GM12878 (cell line): ENCODE results near the gene TRPC5OS. TPM values are rescaled to one million over a fixed set of nuclear protein-coding genes. Genes with fewer than 3 reads are reported as not detected.

ENCODE experiments used
- ATAC-seq: fragments of 200-7000 bp; cut with Tn5 transposase; 3 replicates; pipeline ENCODE4 v1.9.1; 2020; ENCODE audit warnings: mild to moderate bottlenecking, moderate library complexity
- BruUV-seq: library from RNA; stranded (reverse); fragments of 400-500 nt; replicated peaks from 2 replicates; lab custom pipeline; 2021; lab: Mats Ljungman, UMichigan
- CTCF ChIA-PET: fragments of 300-600 bp; sonication (Branson Sonifier 250); formaldehyde crosslinking; extraction: SDS; loops from one replicate; lab custom pipeline; 2021; ENCODE audit warnings: inconsistent platforms; lab: Yijun Ruan, JAX
- POLR2A ChIA-PET: fragments of 350-600 bp; formaldehyde crosslinking; extraction: SDS; loops from one replicate; lab custom pipeline; 2021; ENCODE audit warnings: inconsistent platforms; lab: Charles Lee
- RAD21 ChIA-PET: fragments of 300-600 bp; sonication (Branson Sonifier 250); formaldehyde crosslinking; loops from one replicate; lab custom pipeline; 2023; ENCODE audit warnings: antibody characterized with exemption; ENCODE audit not compliant: unreplicated experiment; lab: Charles Lee
- SMC1A ChIA-PET: fragments of 300-600 bp; sonication (Branson Sonifier 250); formaldehyde crosslinking; loops from one replicate; lab custom pipeline; 2023; ENCODE audit not compliant: unreplicated experiment, uncharacterized antibody; lab: Charles Lee
- DNase-seq: peaks from one replicate; pipeline ENCODE4 v3.0.0-alpha.2; 2011; ENCODE audit warnings: low read depth, low spot score
- FAIRE-seq: peaks from 3 replicates; lab custom pipeline; 2011; peaks lifted over from hg19 to GRCh38; lab: Jason Lieb, UNC
- H2AFZ ChIP-seq: 2 replicates; pipeline ENCODE4 v1.6.0; 2011; ENCODE audit warnings: low read depth, low read length, control low read depth; ENCODE audit not compliant: control insufficient read depth
- H3K27ac ChIP-seq: 2 replicates; pipeline ENCODE4 v1.5.1; 2011; ENCODE audit warnings: control low read depth; ENCODE audit not compliant: control insufficient read depth, insufficient read depth
- H3K27me3 ChIP-seq, 2 experiments: replicated peaks in 1 of 2; 2 replicates each; pipeline versions ENCODE4 v1.6.0 to v1.6.1; 2011; ENCODE audit warnings: low read length in 1 of 2; ENCODE audit not compliant: control insufficient read depth in 2 of 2, insufficient read depth in 2 of 2
- H3K36me3 ChIP-seq, 2 experiments: 2 replicates each; pipeline ENCODE4 v1.5.1; 2011; ENCODE audit warnings: low read length in 1 of 2; ENCODE audit not compliant: control insufficient read depth in 2 of 2, insufficient read depth in 2 of 2
- H3K4me1 ChIP-seq: 2 replicates; pipeline ENCODE4 v1.6.1; 2011; ENCODE audit warnings: mild to moderate bottlenecking, low read length, moderate library complexity, mixed read lengths; ENCODE audit not compliant: control insufficient read depth, insufficient read depth
- H3K4me2 ChIP-seq: 2 replicates; pipeline ENCODE4 v1.6.0; 2011; ENCODE audit warnings: control low read depth; ENCODE audit not compliant: control insufficient read depth, insufficient read depth
- H3K4me3 ChIP-seq: fragments of 200-600 bp; sonication (generic); 2 replicates; pipeline ENCODE4 v1.5.1; 2016
- H3K79me2 ChIP-seq: 2 replicates; pipeline ENCODE4 v1.6.0; 2011; ENCODE audit warnings: low read length; ENCODE audit not compliant: control insufficient read depth, insufficient read depth
- H3K9ac ChIP-seq: 2 replicates; pipeline ENCODE4 v1.8.0; 2011; ENCODE audit warnings: low read length, control low read depth, mixed read lengths; ENCODE audit not compliant: control insufficient read depth, insufficient read depth
- H3K9me3 ChIP-seq: replicated peaks from 3 replicates; pipeline ENCODE4 v1.5.1; 2011; ENCODE audit warnings: mild to moderate bottlenecking, low read length; ENCODE audit not compliant: control insufficient read depth, insufficient read depth
- H4K20me1 ChIP-seq: 2 replicates; pipeline ENCODE4 v1.6.0; 2011; ENCODE audit not compliant: control insufficient read depth, insufficient read depth
- ASH2L ChIP-seq: fragments of 300-600, 200-600 bp; sonication (generic); IDR thresholded peaks from 2 replicates; pipeline ENCODE4 v1.6.1; 2017; ENCODE audit warnings: low read depth, mild to moderate bottlenecking, borderline replicate concordance
- BCL11A ChIP-seq: IDR thresholded peaks from 2 replicates; pipeline ENCODE4 v1.6.1; 2011; ENCODE audit warnings: low read depth, low read length
- CEBPB ChIP-seq, 2 experiments: fragments of 150-350 bp in 1 of 2; IDR thresholded peaks; 2 replicates each; pipeline ENCODE4 v1.6.1; 2012 to 2014; ENCODE audit warnings: low read depth in 2 of 2, low read length in 2 of 2, borderline replicate concordance in 1 of 2, inconsistent platforms in 1 of 2
- NFYA ChIP-seq: IDR thresholded peaks from 2 replicates; pipeline ENCODE4 v1.6.1; 2011; ENCODE audit warnings: low read depth, mild to moderate bottlenecking, low read length, improper control_type of control experiment, borderline replicate concordance
- NR2F1 ChIP-seq: fragments of 450-650 bp; conservative IDR thresholded peaks from 2 replicates; pipeline ENCODE4 v1.6.1; 2017; ENCODE audit warnings: mild to moderate bottlenecking
- POLR2AphosphoS5 ChIP-seq: IDR thresholded peaks from 2 replicates; pipeline ENCODE4 v1.6.1; 2011; ENCODE audit warnings: mild to moderate bottlenecking, low read length, inconsistent platforms
- SMAD1 ChIP-seq: fragments of 450-650 bp; IDR thresholded peaks from 2 replicates; pipeline ENCODE4 v1.6.1; 2018; ENCODE audit warnings: mild to moderate bottlenecking, low read depth; ENCODE audit not compliant: partially characterized antibody
- YY1 ChIP-seq: IDR thresholded peaks from 2 replicates; pipeline ENCODE4 v1.6.1; 2011; ENCODE audit warnings: low read depth, mild to moderate bottlenecking, low read length
- WGBS: methylation state at CpG from one replicate; pipeline ENCODE4 v1.1.6; 2016; ENCODE audit warnings: low lambda C conversion rate; ENCODE audit not compliant: insufficient replicate concordance, insufficient coverage; ENCODE audit errors: missing lambda C conversion rate; 5-methylcytosine and 5-hydroxymethylcytosine counted together
- in situ Hi-C: fragments of 300-500 bp; cut with MboI; formaldehyde crosslinking; loops from 9 replicates; pipeline ENCODE4 v1.14.3; 2018; ENCODE audit warnings: mixed read lengths
- intact Hi-C: fragments of 100-400 bp; cut with micrococcal nuclease; formaldehyde crosslinking; loops from one replicate; pipeline ENCODE4 v1.14.2; 2022; ENCODE audit not compliant: unreplicated experiment
- polyA plus RNA-seq, 11 experiments: library from polyadenylated mRNA; depleted of rRNA in 4 of 11; unstranded in 6 of 11; stranded (reverse) in 5 of 11; fragments of >200 nt; fragmentation: Nextera tagmentation in 4 of 11; fragmentation: Illumina TruSeq in 1 of 11; extraction: Ambion mirVana in 4 of 11; extraction: Trizol in 1 of 11; gene quantifications; 1 replicate in 1 of 11; 2 replicates in 10 of 11; pipeline versions ENCODE4 v1.2.1 to v1.2.3, GENCODE V29; 2011 to 2016; ENCODE audit warnings: inconsistent platforms in 2 of 11, missing spikeins in 2 of 11, low read depth in 1 of 11
- total RNA-seq, 4 experiments: library from RNA; depleted of rRNA in 3 of 4; stranded (reverse); fragments of >200 nt in 3 of 4; fragmentation: Illumina TruSeq in 1 of 4; extraction: Trizol in 1 of 4; gene quantifications; 2 replicates each; pipeline versions ENCODE4 v1.2.1 to v1.2.3, GENCODE V29; 2013 to 2021
- TF ChIP-seq, protein P1 (sequence below): IDR thresholded peaks from 2 replicates; pipeline ENCODE4 v1.6.1; 2012; ENCODE audit warnings: improper control_type of control experiment, low read depth, low read length; ENCODE audit not compliant: insufficient replicate concordance
- TF ChIP-seq, protein P2 (sequence below): fragments of 450-650 bp; conservative IDR thresholded peaks from 2 replicates; pipeline ENCODE4 v1.6.1; 2017; ENCODE audit warnings: mild to moderate bottlenecking, moderate library complexity

Gene TRPC5OS
- total and polyA plus RNA-seq, 10 of the 15 experiments (the other 5 are each of a cell fraction or from before 2014, with no cell fraction given) = 0.06 to 0.40 (median 0.10) TPM; not detected in 4

DNA sequence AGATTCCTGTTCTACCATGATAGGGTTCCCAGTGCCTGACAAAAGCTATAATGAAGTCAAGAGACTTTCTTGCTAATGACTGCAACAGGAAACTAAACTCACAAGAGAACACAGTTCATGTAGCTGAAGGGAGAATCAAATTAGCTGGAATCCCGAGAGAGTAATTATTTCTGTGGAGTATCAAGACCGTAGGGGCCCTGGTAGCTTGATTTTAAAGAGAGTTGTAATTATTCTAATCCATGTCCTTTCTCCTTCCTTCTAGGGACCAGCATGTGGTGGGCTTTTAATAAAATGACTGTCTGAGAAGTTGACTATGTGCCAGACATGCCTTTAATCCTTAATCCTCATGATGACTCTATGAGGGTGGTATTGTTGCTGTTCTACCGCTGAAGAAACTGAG, 1.7 kb upstream of the TRPC5OS start:
- POLR2A ChIA-PET = no interaction called here
- Histone ChIP-seq H2AFZ (no peak overlapping the region), H3K4me2 (no peak overlapping the region), H3K36me3 (no peaks in the 10 kb centered on the region), H3K27me3 (no peaks in the 10 kb centered on the region), H3K27ac (no peak overlapping the region), H4K20me1 (no peaks in the 10 kb centered on the region), H3K4me1 (peaks cover 1% of the 10 kb centered on the region; the same call in 1 of the 2 replicates), H3K79me2 (no peaks in the 10 kb centered on the region), H3K9ac (no peak overlapping the region)
- 18% methylated on average over 3 of the region's 3 CpGs for WGBS
- intact Hi-C loops = loop anchor here (10.0 kb wide), 1 partner anchor 491 kb away; no protein-coding TSS in a partner anchor
- ATAC-seq = no peak
- in situ Hi-C loops = loop anchor here (25.0 kb wide), 1 partner anchor 763 kb away; no protein-coding TSS in a partner anchor
- FAIRE-seq = no peak
- CTCF ChIA-PET = no interaction called here
- no TSS peak for BruUV-seq
- RAD21 ChIA-PET = no interaction called here
- TF ChIP-seq NR2F1 (no peak), SMAD1 (no peak), NFYA (no peak), BCL11A (no peak), YY1 (no peak), CEBPB (IDR thresholded peaks at IDR 0.05; ENCODE audit: borderline replicate concordance in 1 of 2, low read depth in 2 of 2, low read length in 2 of 2) (no peak), ASH2L (no peak), POLR2AphosphoS5 (no peak)
- TF ChIP-seq, protein P1, sequence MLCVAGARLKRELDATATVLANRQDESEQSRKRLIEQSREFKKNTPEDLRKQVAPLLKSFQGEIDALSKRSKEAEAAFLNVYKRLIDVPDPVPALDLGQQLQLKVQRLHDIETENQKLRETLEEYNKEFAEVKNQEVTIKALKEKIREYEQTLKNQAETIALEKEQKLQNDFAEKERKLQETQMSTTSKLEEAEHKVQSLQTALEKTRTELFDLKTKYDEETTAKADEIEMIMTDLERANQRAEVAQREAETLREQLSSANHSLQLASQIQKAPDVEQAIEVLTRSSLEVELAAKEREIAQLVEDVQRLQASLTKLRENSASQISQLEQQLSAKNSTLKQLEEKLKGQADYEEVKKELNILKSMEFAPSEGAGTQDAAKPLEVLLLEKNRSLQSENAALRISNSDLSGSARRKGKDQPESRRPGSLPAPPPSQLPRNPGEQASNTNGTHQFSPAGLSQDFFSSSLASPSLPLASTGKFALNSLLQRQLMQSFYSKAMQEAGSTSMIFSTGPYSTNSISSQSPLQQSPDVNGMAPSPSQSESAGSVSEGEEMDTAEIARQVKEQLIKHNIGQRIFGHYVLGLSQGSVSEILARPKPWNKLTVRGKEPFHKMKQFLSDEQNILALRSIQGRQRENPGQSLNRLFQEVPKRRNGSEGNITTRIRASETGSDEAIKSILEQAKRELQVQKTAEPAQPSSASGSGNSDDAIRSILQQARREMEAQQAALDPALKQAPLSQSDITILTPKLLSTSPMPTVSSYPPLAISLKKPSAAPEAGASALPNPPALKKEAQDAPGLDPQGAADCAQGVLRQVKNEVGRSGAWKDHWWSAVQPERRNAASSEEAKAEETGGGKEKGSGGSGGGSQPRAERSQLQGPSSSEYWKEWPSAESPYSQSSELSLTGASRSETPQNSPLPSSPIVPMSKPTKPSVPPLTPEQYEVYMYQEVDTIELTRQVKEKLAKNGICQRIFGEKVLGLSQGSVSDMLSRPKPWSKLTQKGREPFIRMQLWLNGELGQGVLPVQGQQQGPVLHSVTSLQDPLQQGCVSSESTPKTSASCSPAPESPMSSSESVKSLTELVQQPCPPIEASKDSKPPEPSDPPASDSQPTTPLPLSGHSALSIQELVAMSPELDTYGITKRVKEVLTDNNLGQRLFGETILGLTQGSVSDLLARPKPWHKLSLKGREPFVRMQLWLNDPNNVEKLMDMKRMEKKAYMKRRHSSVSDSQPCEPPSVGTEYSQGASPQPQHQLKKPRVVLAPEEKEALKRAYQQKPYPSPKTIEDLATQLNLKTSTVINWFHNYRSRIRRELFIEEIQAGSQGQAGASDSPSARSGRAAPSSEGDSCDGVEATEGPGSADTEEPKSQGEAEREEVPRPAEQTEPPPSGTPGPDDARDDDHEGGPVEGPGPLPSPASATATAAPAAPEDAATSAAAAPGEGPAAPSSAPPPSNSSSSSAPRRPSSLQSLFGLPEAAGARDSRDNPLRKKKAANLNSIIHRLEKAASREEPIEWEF = no peak
- TF ChIP-seq, protein P2, sequence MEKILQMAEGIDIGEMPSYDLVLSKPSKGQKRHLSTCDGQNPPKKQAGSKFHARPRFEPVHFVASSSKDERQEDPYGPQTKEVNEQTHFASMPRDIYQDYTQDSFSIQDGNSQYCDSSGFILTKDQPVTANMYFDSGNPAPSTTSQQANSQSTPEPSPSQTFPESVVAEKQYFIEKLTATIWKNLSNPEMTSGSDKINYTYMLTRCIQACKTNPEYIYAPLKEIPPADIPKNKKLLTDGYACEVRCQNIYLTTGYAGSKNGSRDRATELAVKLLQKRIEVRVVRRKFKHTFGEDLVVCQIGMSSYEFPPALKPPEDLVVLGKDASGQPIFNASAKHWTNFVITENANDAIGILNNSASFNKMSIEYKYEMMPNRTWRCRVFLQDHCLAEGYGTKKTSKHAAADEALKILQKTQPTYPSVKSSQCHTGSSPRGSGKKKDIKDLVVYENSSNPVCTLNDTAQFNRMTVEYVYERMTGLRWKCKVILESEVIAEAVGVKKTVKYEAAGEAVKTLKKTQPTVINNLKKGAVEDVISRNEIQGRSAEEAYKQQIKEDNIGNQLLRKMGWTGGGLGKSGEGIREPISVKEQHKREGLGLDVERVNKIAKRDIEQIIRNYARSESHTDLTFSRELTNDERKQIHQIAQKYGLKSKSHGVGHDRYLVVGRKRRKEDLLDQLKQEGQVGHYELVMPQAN = no peak
- TF ChIP-seq, all 136 proteins: peak for 0
- SMC1A ChIA-PET = no interaction called here
- no peak for DNase-seq
- Histone ChIP-seq H3K4me3 (no peak overlapping the region), H3K9me3 (no peaks in the 10 kb centered on the region)
